ENCODE results near the gene DEPDC5. TPM values are rescaled to one million over a fixed set of nuclear protein-coding genes. Genes with fewer than 3 reads are reported as not detected.

The DEPDC5 gene
- total RNA-seq, 1 donor from 2014 or later: 13.0 TPM

GRCh38 chr22:31839986-31840385, 86.2 kb downstream of the DEPDC5 start:
- Mint-ChIP-seq H3K4me3 (ENCODE audit: unreplicated experiment) (no peak overlapping the region), H3K27ac (ENCODE audit: unreplicated experiment) (no peak overlapping the region), H3K9me3 (ENCODE audit: unreplicated experiment) (no peaks in the 10 kb centered on the region), H3K4me1 (ENCODE audit: low read depth, unreplicated experiment) (peaks cover 5% of the 10 kb centered on the region), H3K36me3 (ENCODE audit: low read depth, unreplicated experiment) (peaks cover 16% of the 10 kb centered on the region), H3K27me3 (ENCODE audit: low read depth, unreplicated experiment) (no peaks in the 10 kb centered on the region)
- Histone ChIP-seq H3K4me2 (ENCODE audit: low read length) (no peak overlapping the region), H3K27me3 (ENCODE audit: insufficient read depth, low read length) (no peaks in the 10 kb centered on the region), H3K9me3 (ENCODE audit: insufficient read depth, low read depth, low read length) (no peaks in the 10 kb centered on the region), H3K9ac (ENCODE audit: low read length) (no peak overlapping the region), H3K36me3 (ENCODE audit: insufficient read depth, low read length) (peaks cover 6% of the 10 kb centered on the region), H2AFZ (ENCODE audit: low read depth, low read length) (no peak overlapping the region), H4K20me1 (ENCODE audit: insufficient read depth, low read length) (no peaks in the 10 kb centered on the region), H3K79me2 (ENCODE audit: insufficient read depth, low read length) (no peaks in the 10 kb centered on the region), H3K4me1 (ENCODE audit: insufficient read depth, low read length) (no peaks in the 10 kb centered on the region), H3K4me3 (ENCODE audit: insufficient read depth, low read depth, low read length) (no peak overlapping the region), H3K27ac (ENCODE audit: low read depth, low read length) (no peak overlapping the region)
- DNase-seq (ENCODE audit: low read depth) (no peak), FAIRE-seq (no peak)
- TF ChIP-seq CTCF (IDR thresholded peaks at IDR 0.05; ENCODE audit: insufficient read depth, low read depth, low read length): no peak
- no peak for TF ChIP-seq EZH2 (IDR thresholded peaks at IDR 0.05; ENCODE audit: insufficient read depth, low read length)

GRCh38 chr22:31840585-31840984, 86.8 kb downstream of the DEPDC5 start:
- Histone ChIP-seq H3K4me1 (ENCODE audit: insufficient read depth, low read length) (no peaks in the 10 kb centered on the region), H3K27ac (ENCODE audit: low read depth, low read length) (no peak overlapping the region), H3K36me3 (ENCODE audit: insufficient read depth, low read length) (peaks cover 6% of the 10 kb centered on the region), H3K9me3 (ENCODE audit: insufficient read depth, low read depth, low read length) (no peaks in the 10 kb centered on the region), H3K79me2 (ENCODE audit: insufficient read depth, low read length) (no peaks in the 10 kb centered on the region), H3K4me2 (ENCODE audit: low read length) (no peak overlapping the region), H2AFZ (ENCODE audit: low read depth, low read length) (no peak overlapping the region), H4K20me1 (ENCODE audit: insufficient read depth, low read length) (no peaks in the 10 kb centered on the region), H3K4me3 (ENCODE audit: insufficient read depth, low read depth, low read length) (no peak overlapping the region), H3K27me3 (ENCODE audit: insufficient read depth, low read length) (no peaks in the 10 kb centered on the region), H3K9ac (ENCODE audit: low read length) (no peak overlapping the region)
- no peaks in the 10 kb centered on the region for H3K27me3 Mint-ChIP-seq (ENCODE audit: low read depth, unreplicated experiment)
- H3K9me3 Mint-ChIP-seq (ENCODE audit: unreplicated experiment): no peaks in the 10 kb centered on the region
- no peak overlapping the region for H3K4me3 Mint-ChIP-seq (ENCODE audit: unreplicated experiment)
- peaks cover 19% of the 10 kb centered on the region for H3K36me3 Mint-ChIP-seq (ENCODE audit: low read depth, unreplicated experiment)
- H3K27ac Mint-ChIP-seq (ENCODE audit: unreplicated experiment): no peak overlapping the region
- peaks cover 5% of the 10 kb centered on the region for H3K4me1 Mint-ChIP-seq (ENCODE audit: low read depth, unreplicated experiment)
- DNase-seq (ENCODE audit: low read depth) (no peak), FAIRE-seq (no peak)
- TF ChIP-seq CTCF (IDR thresholded peaks at IDR 0.05; ENCODE audit: insufficient read depth, low read depth, low read length): no peak
- TF ChIP-seq EZH2 (IDR thresholded peaks at IDR 0.05; ENCODE audit: insufficient read depth, low read length): no peak

GRCh38 chr22:31841078-31841827, 87.4 kb downstream of the DEPDC5 start:
- Mint-ChIP-seq H3K9me3 (ENCODE audit: unreplicated experiment) (no peaks in the 10 kb centered on the region), H3K4me1 (ENCODE audit: low read depth, unreplicated experiment) (peaks cover 7% of the 10 kb centered on the region), H3K27ac (ENCODE audit: unreplicated experiment) (no peak overlapping the region), H3K36me3 (ENCODE audit: low read depth, unreplicated experiment) (peaks cover 19% of the 10 kb centered on the region), H3K27me3 (ENCODE audit: low read depth, unreplicated experiment) (no peaks in the 10 kb centered on the region), H3K4me3 (ENCODE audit: unreplicated experiment) (no peak overlapping the region)
- peaks cover 6% of the 10 kb centered on the region for H3K36me3 ChIP-seq (ENCODE audit: insufficient read depth, low read length)
- FAIRE-seq: no peak
- no peak overlapping the region for H3K27ac ChIP-seq (ENCODE audit: low read depth, low read length)
- H3K9ac ChIP-seq (ENCODE audit: low read length): no peak overlapping the region
- TF ChIP-seq CTCF (IDR thresholded peaks at IDR 0.05; ENCODE audit: insufficient read depth, low read depth, low read length) (no peak), EZH2 (IDR thresholded peaks at IDR 0.05; ENCODE audit: insufficient read depth, low read length) (no peak)
- no peak overlapping the region for H2AFZ ChIP-seq (ENCODE audit: low read depth, low read length)
- H3K9me3 ChIP-seq (ENCODE audit: insufficient read depth, low read depth, low read length): no peaks in the 10 kb centered on the region
- no peak overlapping the region for H3K4me3 ChIP-seq (ENCODE audit: insufficient read depth, low read depth, low read length)
- H3K4me2 ChIP-seq (ENCODE audit: low read length): peak overlapping the region; percentile 41
- no peaks in the 10 kb centered on the region for H3K27me3 ChIP-seq (ENCODE audit: insufficient read depth, low read length)
- H3K79me2 ChIP-seq (ENCODE audit: insufficient read depth, low read length): no peaks in the 10 kb centered on the region
- no peaks in the 10 kb centered on the region for H4K20me1 ChIP-seq (ENCODE audit: insufficient read depth, low read length)
- H3K4me1 ChIP-seq (ENCODE audit: insufficient read depth, low read length): no peaks in the 10 kb centered on the region
- DNase-seq (ENCODE audit: low read depth): no peak
